ENCODE data around the gene SLC49A3.

DNA sequence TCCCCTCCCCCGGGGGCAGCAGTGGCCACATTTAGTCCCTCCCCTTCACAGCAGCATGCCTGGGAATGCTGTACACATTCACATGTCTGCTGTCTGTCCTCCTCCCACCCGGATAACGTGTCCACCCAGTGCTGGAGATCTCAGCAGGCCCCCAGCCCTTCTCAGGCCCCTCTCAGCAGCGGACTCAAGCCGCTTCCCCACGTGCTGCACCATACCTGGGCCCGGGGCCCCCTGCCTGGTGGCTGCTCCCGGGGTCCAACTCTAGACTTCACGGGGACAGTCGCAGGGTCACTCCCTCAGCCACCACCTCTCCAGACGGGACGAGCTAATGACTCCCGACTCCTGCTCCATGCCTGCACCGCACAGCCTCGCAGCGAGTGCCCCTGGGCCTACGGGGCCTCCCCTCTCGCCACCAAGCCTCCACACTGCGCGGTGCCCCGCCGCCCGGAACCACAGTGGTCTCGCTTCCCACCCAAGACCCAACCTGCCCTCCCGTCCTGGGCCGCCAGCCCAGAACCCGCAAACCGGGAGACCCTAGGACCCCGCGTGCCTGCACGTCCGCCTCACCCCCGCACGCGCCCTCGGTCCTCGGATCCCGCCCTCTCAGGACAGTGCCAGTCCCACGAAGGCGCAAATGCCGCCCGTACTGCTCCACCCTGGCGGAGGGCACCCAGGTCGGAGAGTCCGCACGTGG is 15.4 kb upstream of the SLC49A3 start:
- no peak for TF ChIP-seq POLR2A (IDR thresholded peaks at IDR 0.05)
- TF ChIP-seq CTCF (IDR thresholded peaks at IDR 0.05): no peak
